HL-60 (cell line): ENCODE results near the gene ZFAND3.

Source experiments
- DNase-seq, 2 experiments: peaks; one replicate each; pipeline ENCODE4 v3.0.0-alpha.2; 2010 to 2020; ENCODE audit warnings: low read depth in 1 of 2, low spot score in 1 of 2
- H3K27ac ChIP-seq: fragments of 250-450 bp; sonication (Bioruptor Pico); replicated peaks from 2 replicates; pipeline ENCODE4 v1.5.1; 2020; ENCODE audit warnings: mild to moderate bottlenecking, moderate library complexity
- H3K27me3 ChIP-seq: fragments of 250-450 bp; sonication (Bioruptor Pico); 2 replicates; pipeline ENCODE4 v1.5.1; 2021; ENCODE audit warnings: mild to moderate bottlenecking, moderate library complexity; ENCODE audit not compliant: insufficient read depth, poor library complexity, severe bottlenecking
- H3K4me3 ChIP-seq: replicated peaks from 2 replicates; pipeline ENCODE4 v1.5.1; 2011; ENCODE audit warnings: mild to moderate bottlenecking, control low read depth, low read length; ENCODE audit not compliant: insufficient read depth
- GABPA ChIP-seq: IDR thresholded peaks from 2 replicates; pipeline ENCODE4 v1.6.1; 2012; ENCODE audit warnings: low read depth
- POLR2AphosphoS5 ChIP-seq: IDR thresholded peaks from 2 replicates; pipeline ENCODE4 v1.6.1; 2012; ENCODE audit warnings: low read depth
- REST ChIP-seq: IDR thresholded peaks from 2 replicates; pipeline ENCODE4 v1.6.1; 2012; ENCODE audit warnings: low read depth; ENCODE audit not compliant: insufficient replicate concordance
- SPI1 ChIP-seq: IDR thresholded peaks from 2 replicates; pipeline ENCODE4 v1.6.1; 2012; ENCODE audit warnings: low read depth, mild to moderate bottlenecking, borderline replicate concordance
- TF ChIP-seq, protein P1 (sequence below): IDR thresholded peaks from one replicate; pipeline ENCODE4 v1.5.1; 2011; ENCODE audit warnings: low read length, control low read depth, inconsistent platforms; ENCODE audit not compliant: insufficient read depth

Gene ZFAND3

GRCh38 chr6:38027685-38028373 lies 208.3 kb downstream of the ZFAND3 start:
- peak in 1 of 2 experiments; percentile 5 for DNase-seq
- TF ChIP-seq SPI1 (no peak), GABPA (no peak), REST (no peak), POLR2AphosphoS5 (no peak)
- no peaks in the 10 kb centered on the region for H3K27me3 ChIP-seq
- no peak overlapping the region for H3K4me3 ChIP-seq
- no peak overlapping the region for H3K27ac ChIP-seq

DNA sequence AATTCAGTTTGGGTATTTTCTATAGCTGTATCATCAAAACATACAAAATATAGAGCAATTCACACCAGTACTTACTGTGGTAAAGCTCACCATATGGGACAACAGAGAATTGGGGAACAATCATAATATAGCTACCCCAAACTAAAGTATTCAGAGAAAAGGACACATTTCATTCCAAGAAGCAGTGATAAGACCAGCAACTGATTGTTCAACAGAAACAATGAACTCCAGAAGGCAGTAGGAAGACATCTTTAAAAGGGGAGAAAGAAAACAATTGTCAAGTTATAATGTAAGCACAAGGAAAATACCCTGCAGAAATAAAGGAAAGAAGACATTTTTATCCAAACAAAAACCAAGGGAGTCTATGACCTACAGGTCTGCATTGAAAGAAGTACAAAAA lies 210.9 kb downstream of the ZFAND3 start:
- H3K4me3 ChIP-seq, result no peak overlapping the region
- H3K27ac ChIP-seq, result no peak overlapping the region
- TF ChIP-seq SPI1 (no peak), POLR2AphosphoS5 (no peak), REST (no peak), GABPA (no peak)
- TF ChIP-seq, protein P1, sequence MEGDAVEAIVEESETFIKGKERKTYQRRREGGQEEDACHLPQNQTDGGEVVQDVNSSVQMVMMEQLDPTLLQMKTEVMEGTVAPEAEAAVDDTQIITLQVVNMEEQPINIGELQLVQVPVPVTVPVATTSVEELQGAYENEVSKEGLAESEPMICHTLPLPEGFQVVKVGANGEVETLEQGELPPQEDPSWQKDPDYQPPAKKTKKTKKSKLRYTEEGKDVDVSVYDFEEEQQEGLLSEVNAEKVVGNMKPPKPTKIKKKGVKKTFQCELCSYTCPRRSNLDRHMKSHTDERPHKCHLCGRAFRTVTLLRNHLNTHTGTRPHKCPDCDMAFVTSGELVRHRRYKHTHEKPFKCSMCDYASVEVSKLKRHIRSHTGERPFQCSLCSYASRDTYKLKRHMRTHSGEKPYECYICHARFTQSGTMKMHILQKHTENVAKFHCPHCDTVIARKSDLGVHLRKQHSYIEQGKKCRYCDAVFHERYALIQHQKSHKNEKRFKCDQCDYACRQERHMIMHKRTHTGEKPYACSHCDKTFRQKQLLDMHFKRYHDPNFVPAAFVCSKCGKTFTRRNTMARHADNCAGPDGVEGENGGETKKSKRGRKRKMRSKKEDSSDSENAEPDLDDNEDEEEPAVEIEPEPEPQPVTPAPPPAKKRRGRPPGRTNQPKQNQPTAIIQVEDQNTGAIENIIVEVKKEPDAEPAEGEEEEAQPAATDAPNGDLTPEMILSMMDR, result no peak
- DNase-seq, result no peak
- H3K27me3 ChIP-seq, result no peaks in the 10 kb centered on the region

GRCh38 chr6:38032797-38033196 lies 213.3 kb downstream of the ZFAND3 start:
- Histone ChIP-seq H3K4me3 (no peak overlapping the region), H3K27me3 (no peaks in the 10 kb centered on the region), H3K27ac (no peak overlapping the region)
- TF ChIP-seq SPI1, result no peak
- TF ChIP-seq REST, result no peak
- TF ChIP-seq POLR2AphosphoS5, result no peak
- TF ChIP-seq GABPA, result no peak
- TF ChIP-seq, protein P1, result no peak
- no peak for DNase-seq
